Epithelial cell of proximal tubule (primary cell): ENCODE results near the gene TOX4. TPM values are rescaled to one million over a fixed set of nuclear protein-coding genes. Genes with fewer than 3 reads are reported as not detected.
"Not testable (repeated sequence)": the region's sequence is repeated elsewhere in the genome, so short reads cannot be mapped to it uniquely, and the experiment has no call there.

Experiments
- DNase-seq: peaks from one replicate; pipeline ENCODE4 v3.0.0-alpha.2; 2011; ENCODE audit warnings: low read depth
- H3K4me3 ChIP-seq: 2 replicates; pipeline ENCODE4 v1.5.1; 2011; ENCODE audit warnings: low read depth, mild to moderate bottlenecking, low read length
- total RNA-seq: library from RNA; depleted of rRNA; stranded (reverse); fragments of >200 nt; gene quantifications from 2 replicates; pipeline ENCODE4 v1.2.3, GENCODE V29; 2015
- TF ChIP-seq, protein P1 (sequence below): conservative IDR thresholded peaks from 2 replicates; pipeline ENCODE4 v1.5.1; 2012; ENCODE audit warnings: low read depth, mild to moderate bottlenecking, low read length

TOX4 gene
- total RNA-seq, 1 donor from 2014 or later: 28.8 TPM

DNA sequence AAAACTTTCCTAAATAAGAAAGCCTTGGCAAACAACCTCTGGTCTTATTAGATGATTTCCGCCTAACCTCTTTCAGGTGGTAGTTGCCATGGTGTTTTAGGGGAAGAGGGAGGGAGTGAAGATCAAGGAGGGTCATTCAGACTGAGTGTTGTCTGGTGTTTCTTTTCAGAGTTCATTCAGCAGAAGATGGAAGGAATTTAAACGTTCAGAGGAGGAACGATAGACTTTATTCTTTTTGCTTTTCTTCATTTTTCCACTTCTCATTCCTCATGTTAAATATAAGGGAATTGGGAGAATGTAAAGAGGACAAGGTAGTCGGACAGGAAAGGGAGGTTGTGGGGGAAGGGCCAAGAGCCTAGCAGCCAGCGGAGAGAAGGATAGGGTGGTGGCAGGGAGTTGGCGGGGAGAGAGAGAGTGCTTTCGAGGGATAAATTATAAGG, 66.5 kb downstream of the TOX4 start:
- TF ChIP-seq, protein P1, sequence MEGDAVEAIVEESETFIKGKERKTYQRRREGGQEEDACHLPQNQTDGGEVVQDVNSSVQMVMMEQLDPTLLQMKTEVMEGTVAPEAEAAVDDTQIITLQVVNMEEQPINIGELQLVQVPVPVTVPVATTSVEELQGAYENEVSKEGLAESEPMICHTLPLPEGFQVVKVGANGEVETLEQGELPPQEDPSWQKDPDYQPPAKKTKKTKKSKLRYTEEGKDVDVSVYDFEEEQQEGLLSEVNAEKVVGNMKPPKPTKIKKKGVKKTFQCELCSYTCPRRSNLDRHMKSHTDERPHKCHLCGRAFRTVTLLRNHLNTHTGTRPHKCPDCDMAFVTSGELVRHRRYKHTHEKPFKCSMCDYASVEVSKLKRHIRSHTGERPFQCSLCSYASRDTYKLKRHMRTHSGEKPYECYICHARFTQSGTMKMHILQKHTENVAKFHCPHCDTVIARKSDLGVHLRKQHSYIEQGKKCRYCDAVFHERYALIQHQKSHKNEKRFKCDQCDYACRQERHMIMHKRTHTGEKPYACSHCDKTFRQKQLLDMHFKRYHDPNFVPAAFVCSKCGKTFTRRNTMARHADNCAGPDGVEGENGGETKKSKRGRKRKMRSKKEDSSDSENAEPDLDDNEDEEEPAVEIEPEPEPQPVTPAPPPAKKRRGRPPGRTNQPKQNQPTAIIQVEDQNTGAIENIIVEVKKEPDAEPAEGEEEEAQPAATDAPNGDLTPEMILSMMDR: no peak
- no peak for DNase-seq
- no peak overlapping the region for H3K4me3 ChIP-seq

DNA sequence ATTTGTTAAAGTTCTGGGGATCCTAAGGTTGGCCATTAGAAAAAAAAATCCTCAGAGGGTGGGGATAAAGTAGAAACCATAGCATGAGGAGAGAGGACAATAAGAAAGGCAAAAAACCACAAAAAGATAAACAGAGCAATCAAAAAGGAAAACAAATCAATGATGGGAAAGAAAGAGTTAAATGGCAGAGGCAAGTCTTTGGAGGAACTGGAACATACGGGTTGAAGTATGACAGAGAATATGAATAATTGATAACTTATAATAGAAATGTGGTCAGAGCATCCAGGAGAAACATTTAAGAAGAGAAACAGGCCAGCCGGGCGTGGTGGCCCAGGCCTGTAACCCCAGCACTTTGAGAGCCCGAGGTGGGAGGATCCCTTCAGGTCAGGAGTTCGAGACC, 67.0 kb downstream of the TOX4 start:
- H3K4me3 ChIP-seq: no peak overlapping the region
- TF ChIP-seq, protein P1: no peak
- no peak for DNase-seq

DNA sequence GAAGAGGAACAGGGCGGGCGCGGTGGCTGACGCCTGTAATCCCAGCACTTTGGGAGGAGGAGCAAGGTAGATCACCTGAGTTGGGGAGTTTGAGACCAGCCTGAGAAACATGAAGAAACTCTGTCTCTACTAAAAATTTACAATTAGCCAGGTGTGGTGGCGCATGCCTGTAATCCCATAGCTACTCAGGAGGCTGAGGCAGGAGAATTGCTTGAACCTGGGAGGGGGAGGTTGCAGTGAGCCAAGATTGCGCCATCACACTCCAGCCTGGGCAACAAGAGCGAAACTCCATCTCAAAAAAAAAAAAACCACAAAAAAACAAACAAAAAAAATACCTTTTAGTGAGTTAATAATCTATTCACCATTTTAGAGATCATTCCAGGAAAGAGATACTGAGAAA, 67.6 kb downstream of the TOX4 start:
- DNase-seq, H3K4me3 ChIP-seq: not testable (repeated sequence)

Other genes starting within 250 kb of the TOX4 start
- 755 and 938 TPM in 2 replicates for gene HNRNPC, start 207.8 kb upstream of the TOX4 start, total RNA-seq
- gene RPGRIP1, start 197.1 kb upstream of the TOX4 start, total RNA-seq: 0.07 TPM in 1 of 2 replicates, not detected in the other
- 74.7 and 107 TPM in 2 replicates for gene SUPT16H, start 93.2 kb upstream of the TOX4 start, total RNA-seq
- 43.9 and 50.1 TPM in 2 replicates for gene CHD8, start 21.1 kb upstream of the TOX4 start, total RNA-seq
- 11.7 and 13.2 TPM in 2 replicates for gene RAB2B, start 236 bp upstream of the TOX4 start, total RNA-seq
- 78.9 and 81.7 TPM in 2 replicates for gene METTL3, start 34.1 kb downstream of the TOX4 start, total RNA-seq
- gene SALL2, start 49.2 kb downstream of the TOX4 start, total RNA-seq: 12.1 and 29.7 TPM in 2 replicates
- gene OR10G3, start 102.9 kb downstream of the TOX4 start, total RNA-seq: not detected in 2 replicates
- not detected in 2 replicates for gene OR10G2, start 157.7 kb downstream of the TOX4 start, total RNA-seq
- gene OR4E2, start 176.6 kb downstream of the TOX4 start, total RNA-seq: not detected in 2 replicates
- gene OR4E1, start 196.6 kb downstream of the TOX4 start, total RNA-seq: not detected in 2 replicates